Esophagus (tissue), 2 donors: ENCODE results near the gene ODF2. TPM values are rescaled to one million over a fixed set of nuclear protein-coding genes. Genes with fewer than 3 reads are reported as not detected.

Experiments used
- H3K27ac ChIP-seq, 2 donors: one replicate each; pipeline ENCODE4 v1.5.1; 2013; ENCODE audit warnings: low read depth in 2 of 2, mild to moderate bottlenecking in 2 of 2, inconsistent platforms in 1 of 2, low read length in 1 of 2, moderate library complexity in 1 of 2
- H3K27me3 ChIP-seq, 2 donors: one replicate each; pipeline ENCODE4 v1.6.1; 2013; ENCODE audit warnings: low read length in 2 of 2, control low read depth in 1 of 2, mild to moderate bottlenecking in 1 of 2; ENCODE audit not compliant: insufficient read depth in 2 of 2, control insufficient read depth in 1 of 2
- H3K36me3 ChIP-seq, 2 donors: one replicate each; pipeline ENCODE4 v1.6.1; 2013; ENCODE audit warnings: low read length in 1 of 2; ENCODE audit not compliant: control insufficient read depth in 2 of 2, insufficient read depth in 2 of 2
- H3K4me1 ChIP-seq, 2 donors: one replicate each; pipeline ENCODE4 v1.6.1; 2013; ENCODE audit warnings: low read length in 1 of 2; ENCODE audit not compliant: control insufficient read depth in 2 of 2, insufficient read depth in 2 of 2
- H3K4me3 ChIP-seq, 2 donors: one replicate each; pipeline ENCODE4 v1.5.1; 2013; ENCODE audit warnings: low read length in 2 of 2, mild to moderate bottlenecking in 2 of 2, low read depth in 1 of 2, moderate library complexity in 1 of 2
- H3K9me3 ChIP-seq, 2 donors: one replicate each; pipeline ENCODE4 v1.6.1; 2013; ENCODE audit warnings: mild to moderate bottlenecking in 2 of 2, low read depth in 1 of 2, low read length in 1 of 2, moderate library complexity in 1 of 2; ENCODE audit not compliant: control insufficient read depth in 2 of 2, insufficient read depth in 1 of 2
- WGBS, 2 donors: extraction: QIAGEN DNeasy Blood & Tissue Kit; methylation state at CpG; one replicate each; pipeline ENCODE4 v1.1.7; 2013; 5-methylcytosine and 5-hydroxymethylcytosine counted together
- polyA plus RNA-seq, 2 donors: library from polyadenylated mRNA; stranded (reverse); fragments of 200-250 nt; gene quantifications; one replicate each; pipeline ENCODE4 v1.2.3, GENCODE V29; 2013
- donor health status: healthy with polysubstance abuse.
- donor health status: Bipolar disorder and iron deficiency.

ODF2 gene
- polyA plus RNA-seq, 2 donors: 10.0 to 12.6 TPM

DNA sequence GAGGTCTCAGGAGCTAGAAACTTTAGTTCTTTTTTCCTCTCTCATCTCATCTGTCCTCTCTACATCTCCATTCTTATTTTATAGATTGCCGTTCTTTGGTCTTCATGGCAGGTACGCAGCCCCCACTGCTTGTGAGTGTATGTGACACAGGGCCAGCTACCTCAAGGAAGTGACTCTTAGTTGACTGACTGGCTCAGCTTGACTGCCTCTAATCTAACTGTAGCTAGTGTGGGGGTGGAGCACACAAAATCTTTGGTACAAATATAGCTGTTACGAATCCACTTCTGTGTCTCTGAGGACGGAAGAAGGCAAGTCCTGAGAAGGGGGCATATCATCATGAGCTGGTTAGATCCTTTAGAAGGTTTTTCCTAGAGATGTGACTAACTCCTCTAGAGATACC, 76.8 kb downstream of the ODF2 start:
- H3K9me3 ChIP-seq: no peaks in the 10 kb centered on the region
- no peaks in the 10 kb centered on the region for H3K4me1 ChIP-seq
- H3K27me3 ChIP-seq: no peaks in the 10 kb centered on the region
- H3K4me3 ChIP-seq: no peak overlapping the region
- peaks cover under 1 to 22% of the 10 kb centered on the region in 2 donors for H3K36me3 ChIP-seq
- 91 to 92% methylated on average over 4 of the region's 4 CpGs for WGBS, 2 donors
- no peak overlapping the region for H3K27ac ChIP-seq

DNA sequence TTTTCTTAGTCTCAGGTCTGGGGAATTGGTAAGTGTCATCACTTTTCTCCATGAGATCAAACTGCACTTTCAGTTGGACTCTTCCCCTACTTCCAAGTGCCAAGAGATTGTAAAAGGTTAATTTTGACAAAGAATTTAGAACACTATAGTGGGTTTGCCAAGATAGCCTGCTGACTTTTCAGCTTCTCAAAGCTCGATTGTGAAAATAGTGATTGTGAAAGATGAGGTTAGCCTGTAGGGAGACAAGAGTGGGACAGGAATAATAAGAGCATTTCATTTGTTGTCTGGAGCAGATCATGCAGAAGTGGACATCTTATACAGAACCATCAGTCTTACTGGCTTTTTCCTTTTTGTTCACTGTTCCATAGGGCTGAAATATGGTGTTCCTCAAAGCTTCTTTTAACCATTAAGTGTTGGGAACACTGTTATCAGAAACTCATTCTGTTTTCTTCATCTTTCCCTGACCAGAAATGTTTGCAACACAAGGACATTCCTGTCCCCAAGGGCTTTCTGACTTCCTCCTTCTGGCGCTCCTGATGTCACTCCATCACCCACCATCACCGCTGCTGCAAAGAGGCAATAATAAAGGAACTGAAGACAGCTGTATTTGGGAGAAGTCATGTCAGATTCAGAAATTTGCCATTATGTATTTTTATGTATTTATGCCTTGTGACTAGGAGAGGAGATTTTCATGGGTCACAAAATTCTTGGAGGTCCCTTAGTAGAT, 85.0 kb downstream of the ODF2 start:
- WGBS, 2 donors: 80 to 87% methylated on average over 3 of the region's 3 CpGs
- H3K9me3 ChIP-seq: no peaks in the 10 kb centered on the region
- peaks cover 11 to 22% of the 10 kb centered on the region in 2 donors for H3K36me3 ChIP-seq
- H3K4me1 ChIP-seq: no peaks in the 10 kb centered on the region
- no peak overlapping the region for H3K27ac ChIP-seq
- H3K4me3 ChIP-seq: no peak overlapping the region
- H3K27me3 ChIP-seq: no peaks in the 10 kb centered on the region

DNA sequence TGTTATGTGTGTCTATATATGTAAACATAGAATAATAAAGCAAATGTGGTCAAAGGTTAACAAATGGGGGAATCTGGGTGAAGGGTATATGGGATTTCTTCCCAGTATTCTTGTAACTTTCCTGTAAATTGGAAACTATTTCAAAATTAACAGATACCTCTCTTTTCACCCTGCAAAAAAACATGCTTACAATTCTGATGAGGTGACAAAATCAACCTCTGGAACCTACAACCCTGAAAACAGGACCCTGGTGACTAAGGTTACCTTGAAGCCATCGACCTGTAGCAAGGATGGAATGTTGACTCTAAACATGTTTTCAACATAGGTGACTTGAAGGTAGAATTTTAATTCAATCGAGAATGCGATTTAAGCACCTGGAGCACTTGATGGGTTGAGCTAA, 90.7 kb downstream of the ODF2 start:
- H3K27me3 ChIP-seq: no peaks in the 10 kb centered on the region
- no peaks in the 10 kb centered on the region for H3K9me3 ChIP-seq
- 73 to 92% methylated on average over 3 of the region's 3 CpGs for WGBS, 2 donors
- H3K27ac ChIP-seq: no peak overlapping the region
- H3K4me1 ChIP-seq: no peaks in the 10 kb centered on the region
- peaks cover 0 to 3% of the 10 kb centered on the region in 2 donors for H3K36me3 ChIP-seq
- H3K4me3 ChIP-seq: no peak overlapping the region

DNA sequence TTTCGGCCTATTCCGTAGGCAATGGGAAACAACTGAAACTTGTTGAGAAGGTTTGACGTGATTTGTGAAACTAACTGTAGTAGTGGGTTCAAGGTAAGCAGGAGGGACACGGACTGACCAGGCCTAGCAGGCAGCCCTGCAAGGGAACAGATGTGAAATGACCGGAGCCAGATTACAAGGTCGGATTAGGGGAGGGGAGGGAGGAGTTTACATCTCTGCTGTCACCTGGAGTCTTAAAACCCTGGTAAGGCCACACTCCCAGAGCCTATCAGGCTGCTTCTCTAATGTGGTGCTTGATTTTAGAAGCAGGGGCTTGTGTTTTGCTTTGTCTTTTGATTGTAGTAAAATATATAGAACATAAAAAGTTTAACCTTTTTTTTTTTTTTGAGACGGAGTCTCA, 93.1 kb downstream of the ODF2 start:
- Histone ChIP-seq H3K27me3 (no peaks in the 10 kb centered on the region), H3K36me3 (no peaks in the 10 kb centered on the region), H3K4me3 (no peak overlapping the region), H3K4me1 (no peaks in the 10 kb centered on the region), H3K27ac (no peak overlapping the region), H3K9me3 (no peaks in the 10 kb centered on the region)
- WGBS, 2 donors: 90 to 91% methylated on average over 7 of the region's 7 CpGs

DNA sequence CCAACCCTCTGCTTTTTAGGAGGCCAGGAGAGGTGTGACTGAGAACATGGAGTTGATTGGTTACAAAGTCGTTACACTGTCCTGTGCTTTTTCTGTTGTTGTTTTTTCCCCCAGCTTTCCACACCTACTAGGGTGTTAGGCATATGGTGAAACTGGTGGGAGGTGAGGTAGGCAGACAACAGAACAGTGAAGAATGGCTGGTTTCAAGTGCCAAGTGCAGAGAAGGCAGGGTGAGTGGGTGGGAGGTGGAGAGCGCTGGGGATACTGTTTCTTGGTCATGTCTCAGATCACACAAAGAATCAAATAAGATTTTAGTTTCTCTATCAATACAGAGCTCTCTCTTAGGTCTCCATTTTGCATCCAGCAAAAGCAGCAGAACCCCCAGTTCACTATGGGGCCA, 94.4 kb downstream of the ODF2 start:
- no peaks in the 10 kb centered on the region for H3K36me3 ChIP-seq
- WGBS, 2 donors: 46 to 66% methylated on average over 2 of the region's 2 CpGs
- H3K27ac ChIP-seq: peak overlapping the region; percentile 11 to 78
- no peaks in the 10 kb centered on the region for H3K9me3 ChIP-seq
- H3K4me3 ChIP-seq: no peak overlapping the region
- H3K4me1 ChIP-seq: no peaks in the 10 kb centered on the region
- H3K27me3 ChIP-seq: no peaks in the 10 kb centered on the region

Other genes starting within 250 kb of the ODF2 start
- gene GOLGA2, start 180.0 kb upstream of the ODF2 start, polyA plus RNA-seq: 100 to 1,000 TPM in 1 of 2 donors, 10 to 100 TPM in 1; 63.3 to 114 TPM
- gene SWI5, start 179.7 kb upstream of the ODF2 start, polyA plus RNA-seq: 10 to 100 TPM; 16.9 to 32.7 TPM
- 10 to 100 TPM; 12.5 to 18.8 TPM for gene TRUB2, start 133.6 kb upstream of the ODF2 start, polyA plus RNA-seq
- 10 to 100 TPM; 63.2 to 73.6 TPM for gene COQ4, start 133.2 kb upstream of the ODF2 start, polyA plus RNA-seq
- 10 to 100 TPM; 65.2 to 69.2 TPM for gene SLC27A4, start 115.5 kb upstream of the ODF2 start, polyA plus RNA-seq
- gene URM1, start 84.6 kb upstream of the ODF2 start, polyA plus RNA-seq: 10 to 100 TPM; 18.7 to 42.2 TPM
- gene CERCAM, start 35.1 kb upstream of the ODF2 start, polyA plus RNA-seq: 1 to 10 TPM; 7.2 to 9.6 TPM
- 10 to 100 TPM in 1 of 2 donors, 1 to 10 TPM in 1; 9.5 to 12.8 TPM for gene GLE1, start 48.7 kb downstream of the ODF2 start, polyA plus RNA-seq
- 100 to 1,000 TPM; 101 to 109 TPM for gene SPTAN1, start 96.6 kb downstream of the ODF2 start, polyA plus RNA-seq
- gene DYNC2I2, start 200.8 kb downstream of the ODF2 start, polyA plus RNA-seq: 10 to 100 TPM; 45.7 to 48.0 TPM
- 100 to 1,000 TPM in 1 of 2 donors, 10 to 100 TPM in 1; 66.3 to 126 TPM for gene SET, start 233.2 kb downstream of the ODF2 start, polyA plus RNA-seq
- gene PKN3, start 246.5 kb downstream of the ODF2 start, polyA plus RNA-seq: 1 to 10 TPM; 3.5 to 4.3 TPM